HEK293 (cell line): Measurements from ENCODE around the gene NPY4R.
"Not testable (repeated sequence)": the region's sequence is repeated elsewhere in the genome, so short reads cannot be mapped to it uniquely, and the experiment has no call there.

Experiments
- CTCF ChIP-seq: fragments of 450-650 bp; formaldehyde crosslinking; IDR thresholded peaks from 2 replicates; pipeline ENCODE4 v1.5.1; 2016; ENCODE audit warnings: missing biosample characterization, missing genetic modification characterization
- GLIS2 ChIP-seq: fragments of 450-650 bp; formaldehyde crosslinking; IDR thresholded peaks from 2 replicates; pipeline ENCODE4 v1.5.1; 2016; ENCODE audit warnings: missing biosample characterization, missing genetic modification characterization
- KLF10 ChIP-seq: fragments of 450-650 bp; IDR thresholded peaks from 2 replicates; pipeline ENCODE4 v1.5.1; 2018; ENCODE audit warnings: missing biosample characterization, mild to moderate bottlenecking, missing genetic modification characterization
- PATZ1 ChIP-seq: fragments of 450-650 bp; formaldehyde crosslinking; IDR thresholded peaks from 2 replicates; pipeline ENCODE4 v1.5.1; 2016; ENCODE audit warnings: missing biosample characterization, missing genetic modification characterization
- PRDM1 ChIP-seq: fragments of 450-650 bp; formaldehyde crosslinking; IDR thresholded peaks from 2 replicates; pipeline ENCODE4; 2016; ENCODE audit warnings: missing biosample characterization, missing genetic modification characterization
- YY1 ChIP-seq: fragments of 450-650 bp; formaldehyde crosslinking; IDR thresholded peaks from 2 replicates; pipeline ENCODE4 v1.5.1; 2018; ENCODE audit warnings: missing biosample characterization, missing genetic modification characterization
- ZBTB10 ChIP-seq: fragments of 450-650 bp; formaldehyde crosslinking; IDR thresholded peaks from 2 replicates; pipeline ENCODE4 v1.5.1; 2016; ENCODE audit warnings: missing biosample characterization, missing genetic modification characterization
- ZNF138 ChIP-seq: fragments of 450-650 bp; formaldehyde crosslinking; IDR thresholded peaks from 2 replicates; pipeline ENCODE4 v1.5.1; 2016; ENCODE audit warnings: missing biosample characterization, missing genetic modification characterization, borderline replicate concordance
- ZNF18 ChIP-seq: fragments of 450-650 bp; formaldehyde crosslinking; IDR thresholded peaks from 2 replicates; pipeline ENCODE4 v1.5.1; 2016; ENCODE audit warnings: missing biosample characterization, missing genetic modification characterization
- ZNF335 ChIP-seq: fragments of 450-650 bp; formaldehyde crosslinking; conservative IDR thresholded peaks from 2 replicates; pipeline ENCODE4 v1.5.1; 2016; ENCODE audit warnings: missing biosample characterization, missing genetic modification characterization
- ZNF501 ChIP-seq: fragments of 450-650 bp; formaldehyde crosslinking; IDR thresholded peaks from 2 replicates; pipeline ENCODE4 v1.5.1; 2016; ENCODE audit warnings: missing biosample characterization, missing genetic modification characterization
- ZNF707 ChIP-seq: fragments of 450-650 bp; formaldehyde crosslinking; IDR thresholded peaks from 2 replicates; pipeline ENCODE4 v1.5.1; 2016; ENCODE audit warnings: missing biosample characterization, missing genetic modification characterization

- not testable (repeated sequence) for TF ChIP-seq KLF10, CTCF, PATZ1, ZNF335, YY1, ZBTB10, ZNF138, GLIS2, ZNF707, PRDM1, ZNF18, ZNF501 (tag by site-specific recombination)
These were observed 53.1 kb downstream of the NPY4R start for GRCh38 chr10:46412665-46413064.
